ENCODE data around the gene P2RX5.
A peak's percentile ranks its signal among the peaks of the same experiment; 100 is the strongest.

GRCh38 chr17:3668279-3669084 is 27.5 kb downstream of the P2RX5 start, which contains the start of the genes EMC6 and TAX1BP3:
- TF ChIP-seq CTCF (IDR thresholded peaks at IDR 0.05) (peak in 2 of 12 donors; percentile 2 to 3), POLR2A (IDR thresholded peaks at IDR 0.05) (peak; percentile 98 to 100)

Data from heart left ventricle (tissue), 13 donors.